NCI-H2227 (cell line): Measurements from ENCODE around the gene FAM13A.
"Not testable (repeated sequence)": the region's sequence is repeated elsewhere in the genome, so short reads cannot be mapped to it uniquely, and the experiment has no call there.

ENCODE experiments used
- DNase-seq: peaks from one replicate; lab custom pipeline; 2025; ENCODE audit not compliant: unreplicated experiment; lab: John Stamatoyannopoulos, UW

Gene FAM13A

DNA sequence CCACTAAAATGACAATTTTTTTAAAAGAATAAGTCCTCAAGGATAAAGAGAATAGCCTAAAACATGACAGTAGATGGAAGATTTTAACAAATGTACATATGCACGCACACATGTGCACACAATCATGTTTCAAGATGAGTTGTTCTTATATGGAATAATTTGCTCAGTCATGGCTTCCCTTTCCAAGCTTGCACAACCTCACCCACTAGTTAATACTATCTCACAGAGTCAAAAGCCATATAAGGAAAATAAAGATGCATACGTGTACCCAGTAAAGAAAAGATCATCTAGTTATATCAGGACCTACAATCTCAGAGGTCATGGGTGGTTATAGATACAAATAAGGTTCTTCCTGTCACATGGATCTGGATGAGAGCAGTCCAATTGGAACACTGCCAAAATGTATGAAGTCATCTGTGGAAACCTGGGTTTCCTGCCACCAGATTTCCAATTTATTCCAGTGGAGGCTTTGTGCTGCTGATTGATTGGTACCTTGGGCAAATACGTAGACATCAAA is 56.1 kb downstream of the FAM13A start:
- peak; percentile 34 for DNase-seq

DNA sequence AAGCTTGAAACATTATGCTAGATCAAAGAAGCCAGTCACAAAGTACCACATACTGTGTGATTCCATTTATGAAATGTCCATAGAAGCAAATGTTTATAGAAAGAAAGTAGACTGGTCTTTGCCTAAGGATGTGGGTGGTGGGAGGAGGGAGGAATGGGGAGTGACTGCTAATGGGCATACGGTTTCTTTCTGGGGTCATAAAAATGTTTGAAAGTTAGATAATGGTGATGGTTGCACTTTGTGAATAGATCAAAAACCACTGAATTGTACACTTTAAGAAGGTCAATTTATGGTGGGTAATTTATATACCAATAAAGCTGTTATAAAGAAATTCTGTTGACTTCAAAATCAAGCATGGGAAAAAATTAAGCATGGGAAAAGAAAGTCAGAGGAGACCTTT is 56.6 kb downstream of the FAM13A start:
- DNase-seq: no peak

DNA sequence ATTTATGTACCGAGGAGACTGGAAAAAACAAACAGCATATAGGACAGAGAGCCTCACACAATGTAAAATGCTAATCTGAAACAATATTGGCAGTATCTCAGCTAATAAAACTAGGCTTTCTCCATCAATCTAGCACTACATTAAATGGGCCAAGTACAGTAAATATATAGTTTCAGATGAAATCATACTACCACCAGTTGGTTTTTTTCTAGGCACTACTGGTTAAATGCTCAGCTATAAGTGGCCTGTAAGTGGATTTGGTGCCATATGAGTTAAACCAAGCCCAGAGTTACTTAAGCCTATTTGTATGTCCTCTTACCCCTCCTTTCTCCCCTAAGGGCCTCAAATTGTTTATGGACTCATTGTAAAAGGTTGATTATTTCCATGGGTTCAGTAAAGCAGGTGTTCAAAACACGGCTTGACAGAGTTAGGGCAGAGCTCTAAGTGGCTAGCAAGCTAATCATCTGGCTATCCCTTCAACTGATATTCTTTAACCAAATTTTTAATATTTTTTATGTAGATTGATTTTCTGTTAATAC is 57.5 kb downstream of the FAM13A start:
- no peak for DNase-seq

DNA sequence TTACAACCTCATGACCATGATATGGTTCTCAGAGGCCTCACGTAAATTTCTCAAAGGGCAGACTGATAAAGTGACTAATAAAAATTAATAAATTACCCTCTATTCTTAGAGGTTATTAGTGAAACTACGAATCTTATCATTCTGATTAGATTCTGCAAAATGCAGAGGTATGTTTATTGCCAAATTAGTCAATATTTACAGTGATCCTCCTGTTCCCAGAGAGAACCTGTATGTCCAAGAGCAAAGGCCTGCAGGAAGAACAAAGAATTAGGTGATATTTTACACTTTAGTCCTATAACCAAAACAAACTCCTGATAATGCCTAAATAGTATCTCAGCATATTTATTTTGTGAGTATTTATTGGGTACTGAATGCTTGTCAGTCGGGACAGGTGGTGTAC is 58.1 kb downstream of the FAM13A start:
- no peak for DNase-seq

DNA sequence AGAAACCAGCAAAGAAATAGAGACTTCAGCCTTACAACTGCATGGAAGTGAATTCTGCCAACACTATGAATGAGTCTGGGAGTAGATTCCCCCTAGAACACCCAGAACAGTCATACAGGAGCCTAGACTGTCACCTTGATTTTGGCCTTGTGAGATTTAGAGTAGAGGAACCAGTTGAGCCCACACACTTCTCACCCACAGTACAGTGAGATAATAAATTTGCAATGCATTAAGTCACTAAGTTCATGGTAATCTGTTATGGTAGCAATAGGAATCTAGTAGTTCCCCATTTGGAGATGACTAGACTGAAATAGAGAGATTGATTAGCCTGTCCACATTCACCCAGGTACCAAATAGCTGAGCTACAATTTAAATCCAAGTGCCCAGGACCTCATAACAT is 59.0 kb downstream of the FAM13A start:
- DNase-seq: no peak

DNA sequence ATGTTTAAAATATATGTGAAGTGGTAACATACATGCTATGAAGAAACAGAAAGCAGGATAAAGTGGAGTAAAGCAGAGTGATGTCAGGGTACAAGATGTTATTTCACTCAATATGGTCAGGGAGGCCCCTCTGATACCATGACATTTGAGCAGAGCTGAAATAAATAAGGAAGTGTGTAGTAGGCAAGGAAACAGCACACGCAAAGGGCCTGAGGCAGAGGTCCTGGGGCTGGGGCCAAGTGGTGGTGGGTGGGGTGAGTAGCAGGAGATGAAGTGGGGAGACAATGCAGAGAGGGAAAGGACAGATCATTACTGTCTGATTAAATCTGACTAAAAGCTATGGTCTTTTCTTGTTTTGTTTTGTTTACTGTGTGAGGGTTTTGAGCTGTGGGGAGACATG is 61.1 kb downstream of the FAM13A start:
- DNase-seq: no peak

DNA sequence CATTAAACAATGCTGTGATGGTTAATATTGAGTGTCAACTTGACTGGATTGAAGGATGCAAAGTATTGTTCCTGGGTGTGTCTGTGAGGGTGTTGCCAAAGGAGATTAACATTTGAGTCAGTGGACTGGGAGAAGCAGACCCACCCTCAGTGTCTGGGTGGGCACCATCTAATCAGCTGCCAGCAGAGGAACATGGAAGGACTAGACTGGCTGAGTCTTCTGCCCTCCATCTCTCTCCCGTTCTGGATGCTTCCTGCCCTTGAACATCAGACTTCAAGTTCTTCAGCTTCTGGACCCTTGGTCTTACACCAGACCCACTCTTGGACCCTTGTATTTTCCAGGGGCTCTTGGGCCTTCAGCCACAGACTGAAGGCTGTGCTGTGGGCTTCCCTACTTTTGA is 61.7 kb downstream of the FAM13A start:
- not testable (repeated sequence) for DNase-seq

DNA sequence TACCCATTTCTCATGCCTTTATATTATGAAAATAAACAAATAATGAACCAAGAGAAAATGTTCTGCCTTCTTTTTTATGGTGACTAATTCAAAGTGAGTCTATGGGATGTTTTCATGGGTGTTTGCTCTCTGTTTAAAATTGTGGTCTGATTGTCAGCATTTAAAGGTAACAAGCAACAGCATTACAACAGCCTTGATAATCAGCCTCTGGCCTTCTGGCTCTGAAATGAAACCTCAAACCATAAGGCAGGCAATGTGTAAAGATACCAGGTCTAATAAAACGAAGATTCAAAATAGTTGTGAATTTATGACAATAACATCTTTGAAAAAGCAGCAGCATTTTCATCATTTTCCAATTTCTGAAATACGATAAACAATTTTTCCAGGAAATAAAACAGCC is 63.7 kb downstream of the FAM13A start:
- no peak for DNase-seq

DNA sequence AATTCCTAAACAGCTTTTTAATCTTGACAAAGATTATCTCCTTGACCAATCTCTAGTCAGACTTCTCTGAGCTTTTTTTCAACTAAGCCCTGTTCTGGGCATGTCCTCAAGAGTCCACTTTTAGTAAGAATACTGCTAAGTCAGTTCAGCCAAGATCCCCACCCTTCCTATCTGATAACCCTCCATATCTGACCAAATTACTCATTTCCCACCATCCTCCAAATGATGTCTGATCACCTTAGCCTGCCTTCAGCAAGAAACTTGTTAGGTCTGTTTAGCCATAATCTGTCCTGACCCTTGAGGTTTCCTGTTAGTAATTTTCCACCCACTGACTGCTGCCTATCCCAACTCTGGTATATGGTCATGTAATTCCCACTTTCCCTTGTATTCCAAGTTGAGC is 65.2 kb downstream of the FAM13A start:
- no peak for DNase-seq

DNA sequence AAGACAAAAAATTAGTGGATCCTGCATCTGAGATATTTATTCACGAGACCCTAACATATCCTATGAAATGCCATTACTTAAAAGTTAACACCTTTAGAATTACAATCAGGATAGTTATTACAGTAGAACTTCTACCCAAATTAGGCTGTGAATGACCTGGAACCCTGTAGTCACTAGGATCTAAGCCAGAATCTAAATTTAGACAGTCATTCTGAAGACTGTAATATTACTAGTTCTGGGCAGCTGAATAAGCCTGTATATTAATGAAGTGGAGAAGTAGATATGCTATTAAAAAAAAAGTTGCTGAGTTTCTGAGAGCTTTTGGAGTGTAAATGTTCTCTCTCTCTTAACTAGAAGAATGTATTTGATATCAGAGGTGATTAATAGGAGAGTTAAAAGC is 67.0 kb downstream of the FAM13A start:
- no peak for DNase-seq

DNA sequence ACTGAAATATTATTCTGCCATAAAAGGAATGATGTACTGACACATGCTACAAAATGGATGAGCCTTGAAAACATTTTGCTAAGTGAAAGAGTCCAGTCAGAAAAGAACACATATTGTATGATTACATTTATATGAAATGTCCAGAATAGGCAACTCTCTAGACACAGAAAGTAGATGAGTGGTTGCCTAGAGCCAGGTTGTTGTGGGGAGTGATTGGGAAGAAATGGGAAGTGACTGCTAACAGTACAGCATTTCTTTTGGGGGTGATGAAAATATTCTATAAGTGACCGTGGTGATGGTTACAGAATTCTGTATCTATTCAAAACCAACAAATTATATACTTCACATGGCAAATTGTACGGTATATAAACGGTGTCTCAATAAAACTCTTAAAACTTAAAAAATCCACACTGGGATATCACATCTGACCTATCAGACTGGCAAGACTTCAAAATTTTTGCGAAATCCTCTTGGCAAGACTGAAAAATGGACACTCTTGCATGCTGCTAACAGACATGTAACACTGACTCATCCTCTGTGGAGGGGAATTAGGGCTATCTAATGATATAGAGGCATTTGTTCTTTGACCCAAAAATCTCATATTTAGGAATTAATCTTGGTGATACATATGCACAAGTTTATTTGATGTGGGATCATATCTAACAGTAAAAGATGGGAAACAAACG is 71.8 kb downstream of the FAM13A start:
- DNase-seq: no peak

DNA sequence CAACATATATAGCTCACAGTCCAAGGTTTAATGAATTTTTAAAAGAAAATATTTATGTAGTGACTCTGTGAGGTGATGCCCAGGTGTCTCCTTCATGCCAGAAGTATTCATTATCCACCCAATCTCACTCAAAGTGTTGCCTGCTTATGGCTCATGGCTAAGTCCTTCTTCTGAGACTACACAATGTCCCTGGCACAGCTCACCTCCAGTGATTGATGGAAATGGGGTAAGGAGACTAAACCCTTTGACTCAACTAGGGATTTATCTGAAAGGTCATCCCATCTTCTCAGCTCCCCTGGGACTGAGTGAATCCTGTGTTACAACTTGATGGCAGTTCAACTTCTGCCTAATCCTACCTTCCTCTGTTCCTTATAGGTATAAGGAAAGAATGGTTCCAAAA is 74.2 kb downstream of the FAM13A start:
- no peak for DNase-seq

DNA sequence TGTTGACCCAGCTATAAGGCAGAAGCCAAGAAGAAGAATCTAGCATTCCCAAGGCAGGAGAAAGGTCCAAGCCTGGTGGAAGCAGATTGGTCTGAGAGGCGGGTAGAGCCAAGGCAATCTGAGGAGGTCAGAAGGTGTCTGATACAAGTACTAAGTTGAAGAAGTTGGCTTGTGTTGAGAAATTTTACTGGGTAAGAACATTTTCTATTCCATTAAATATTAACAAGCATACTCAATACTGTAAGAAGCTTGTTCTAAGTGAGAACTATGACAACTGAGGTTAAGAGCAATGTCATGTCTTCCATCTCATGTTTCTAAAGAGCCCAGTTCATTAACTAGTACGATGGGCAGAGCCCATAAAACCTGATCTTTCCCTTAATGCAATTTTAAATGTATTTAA is 75.0 kb downstream of the FAM13A start:
- no peak for DNase-seq

DNA sequence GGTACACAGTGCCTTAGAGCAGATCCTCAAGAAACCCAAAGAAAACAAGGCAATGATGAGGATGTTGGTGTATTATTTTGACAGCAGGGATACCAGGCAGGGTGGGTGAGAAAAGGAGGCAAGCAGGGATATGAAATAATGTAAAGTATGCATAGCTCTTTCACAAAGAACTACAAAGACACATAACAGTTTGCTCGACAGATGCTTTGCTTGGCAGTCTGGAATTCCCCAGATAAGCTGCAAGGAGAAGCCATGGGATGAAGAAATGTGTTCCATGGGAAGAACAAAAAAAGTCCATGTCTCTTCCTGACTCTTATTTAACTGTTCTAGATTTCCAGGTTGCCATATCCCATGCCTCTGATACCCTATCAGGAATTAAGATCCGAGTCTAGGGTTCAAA is 75.4 kb downstream of the FAM13A start:
- no peak for DNase-seq

DNA sequence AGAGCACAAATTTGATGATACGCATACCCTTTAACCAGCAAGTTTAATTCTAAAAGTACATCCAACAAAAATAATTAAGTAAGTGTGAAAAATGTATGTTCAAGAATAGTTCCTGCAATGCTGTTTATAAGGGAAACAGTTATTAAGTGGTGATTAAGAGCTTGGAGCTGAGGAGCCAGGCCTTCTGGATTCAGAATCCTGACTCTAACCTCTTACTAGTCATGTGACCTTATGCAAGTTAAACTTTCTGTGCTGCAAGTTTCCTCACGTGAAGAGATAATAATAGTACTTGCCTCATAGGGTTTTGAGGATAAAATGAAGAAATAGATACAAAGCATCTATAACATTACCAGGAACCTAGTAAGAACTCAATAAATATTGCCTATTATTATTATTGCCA is 77.7 kb downstream of the FAM13A start:
- no peak for DNase-seq

DNA sequence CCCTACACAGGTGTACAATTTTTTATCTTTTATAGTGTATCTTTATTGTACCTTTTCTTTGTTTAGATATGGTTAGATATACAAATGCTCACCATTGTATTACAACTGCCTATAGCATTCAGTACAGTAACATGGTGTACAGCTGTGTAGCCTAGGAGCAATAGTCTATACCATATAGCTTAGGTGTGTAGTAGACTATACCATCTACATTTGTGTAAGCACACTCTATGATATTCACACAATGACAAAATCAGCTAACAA is 80.3 kb downstream of the FAM13A start:
- DNase-seq: no peak

DNA sequence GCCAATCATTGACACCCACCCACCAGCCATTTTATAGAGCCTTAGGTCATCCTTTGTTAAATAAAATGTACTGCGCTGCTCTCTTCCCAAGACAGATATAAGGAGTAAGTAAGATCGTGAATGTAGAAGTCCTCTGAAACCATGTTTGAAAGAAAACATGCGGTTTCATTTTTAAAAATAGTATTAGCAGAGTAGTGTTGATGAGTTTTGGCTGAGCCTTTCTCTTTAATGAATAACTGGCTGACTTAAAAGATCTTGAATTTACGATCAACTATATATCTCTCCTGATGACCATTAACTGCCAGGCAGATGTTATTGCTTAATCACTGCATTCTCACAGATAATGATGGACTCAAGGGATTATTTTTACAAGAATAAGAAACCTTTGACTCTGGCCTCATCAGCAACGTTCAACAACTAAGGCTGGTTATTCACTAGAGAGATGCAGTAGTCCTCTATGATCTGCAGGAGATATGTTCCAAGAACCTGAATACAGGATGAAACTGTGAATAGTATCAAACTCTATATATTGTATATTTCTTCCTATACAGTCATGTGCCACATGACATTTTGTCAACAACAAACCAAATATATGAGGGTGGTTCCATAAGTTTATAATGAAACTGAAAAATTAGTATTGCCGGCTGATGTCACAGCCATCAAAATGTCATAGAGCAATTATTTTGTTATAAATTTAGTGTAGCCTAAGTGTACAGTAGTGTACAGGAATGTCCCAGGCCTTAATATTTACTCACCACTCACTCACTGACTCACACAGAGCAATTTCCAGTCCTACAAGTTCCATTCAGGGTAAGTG is 80.8 kb downstream of the FAM13A start:
- DNase-seq: no peak

DNA sequence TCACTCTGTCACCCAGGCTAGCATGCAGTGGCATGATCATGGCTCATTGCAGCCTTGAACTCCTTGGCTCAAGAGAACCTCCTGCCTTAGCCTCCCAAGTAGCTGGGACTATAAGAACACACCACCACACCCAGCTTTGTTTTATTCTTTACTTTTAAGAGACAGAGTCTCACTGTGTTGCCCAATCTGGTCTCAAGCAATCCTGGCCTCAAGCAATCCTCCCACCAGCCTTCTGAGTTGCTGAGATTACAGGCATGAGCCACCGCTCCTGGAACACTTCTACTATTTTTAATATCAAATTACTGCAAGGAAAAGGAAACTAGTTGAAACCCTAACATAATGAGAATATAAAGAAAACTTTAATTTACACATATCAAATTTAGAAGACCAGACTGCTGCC is 85.4 kb downstream of the FAM13A start:
- DNase-seq: no peak

DNA sequence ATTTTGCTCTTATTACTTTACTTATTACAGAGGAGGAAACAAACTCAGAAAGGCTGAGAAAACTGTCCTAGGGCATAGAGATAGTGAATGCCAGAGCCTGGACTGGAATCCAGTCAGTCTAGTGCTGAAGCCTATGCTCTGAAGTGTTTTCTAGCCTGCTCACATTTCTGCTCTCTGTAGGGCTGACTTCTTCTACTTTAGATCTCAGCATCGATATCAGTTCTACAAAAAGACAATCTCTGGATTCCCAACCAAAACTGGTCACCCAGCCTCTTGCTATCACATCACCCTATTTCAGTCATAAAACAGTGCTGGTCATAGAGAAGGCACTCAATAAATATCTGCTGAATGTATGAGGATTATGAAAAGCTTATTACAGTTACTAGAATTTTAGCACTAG is 87.2 kb downstream of the FAM13A start:
- DNase-seq: no peak

DNA sequence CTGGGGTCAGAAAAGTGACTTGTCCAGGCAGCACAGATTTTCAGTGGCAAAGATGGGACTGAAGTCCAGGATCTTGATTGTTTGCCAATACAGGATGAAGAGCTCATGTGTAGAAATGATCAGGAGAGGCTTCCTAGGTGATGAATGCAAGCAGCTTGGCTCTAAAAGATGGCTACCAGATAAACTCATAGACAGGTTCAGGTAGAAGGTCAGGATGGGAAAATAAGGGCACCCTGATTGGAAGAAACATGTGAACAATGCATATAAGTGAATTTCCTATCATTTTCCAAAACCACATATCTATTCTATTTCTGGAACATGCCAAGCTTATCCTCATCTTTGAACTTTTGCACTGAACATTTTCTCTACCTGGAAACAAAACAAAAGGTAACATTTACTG is 87.7 kb downstream of the FAM13A start:
- DNase-seq: no peak

DNA sequence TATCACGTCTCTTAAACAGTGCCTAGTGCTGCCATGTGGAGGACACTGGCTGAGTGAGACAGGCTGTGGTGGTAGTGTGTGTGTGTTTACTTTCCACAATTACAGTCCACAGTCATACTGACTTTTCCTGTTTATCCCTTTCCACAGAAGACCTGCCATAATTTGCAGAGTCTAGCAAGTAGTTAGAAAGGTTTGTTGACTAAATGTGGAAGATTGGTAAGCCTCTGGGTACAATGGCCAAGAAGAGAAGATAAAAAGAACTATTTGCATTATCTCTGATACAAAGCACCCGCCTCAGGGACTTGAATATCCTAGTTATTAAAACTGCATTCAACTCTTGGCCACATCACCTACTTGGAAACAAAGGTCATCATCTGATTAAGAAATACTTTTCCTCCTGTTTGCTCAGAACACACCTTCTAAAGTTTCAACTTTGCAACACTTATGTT is 89.1 kb downstream of the FAM13A start:
- DNase-seq: no peak

DNA sequence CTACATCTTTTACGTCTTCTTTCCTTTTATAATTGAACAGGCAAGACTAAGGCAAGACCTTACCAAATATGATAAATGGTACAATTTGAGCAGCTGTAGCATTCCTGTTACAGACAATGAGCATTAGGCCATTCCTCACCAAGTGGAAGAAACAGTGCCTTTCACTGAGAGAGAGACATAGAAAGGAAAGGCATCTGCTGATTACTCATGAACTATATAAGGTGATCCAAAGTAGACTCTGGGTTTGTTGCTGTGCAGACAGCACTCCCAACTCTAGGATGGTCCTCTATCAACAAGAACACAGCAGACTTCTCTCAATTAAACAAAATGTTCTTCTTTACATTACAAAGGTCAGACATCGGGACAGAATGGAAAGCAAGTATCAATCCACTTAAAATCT is 91.9 kb downstream of the FAM13A start:
- DNase-seq: no peak
